Spleen (tissue), 7 donors: ENCODE measurements around the gene DEFB121.

ENCODE experiments used
- CTCF ChIP-seq, 11 experiments: fragments of 200-600 bp in 7 of 11; fragments of 450-650 bp in 4 of 11; sonication (generic) in 4 of 11; IDR thresholded peaks in 8 of 11; conservative IDR thresholded peaks in 3 of 11; 1 replicate in 7 of 11; 2 replicates in 4 of 11; pipeline versions ENCODE4 v1.4.0 to v1.8.0; 2016 to 2021; ENCODE audit warnings: antibody characterized with exemption in 11 of 11, inconsistent platforms in 4 of 11, mild to moderate bottlenecking in 1 of 11
- POLR2A ChIP-seq, 3 donors: fragments of 450-650 bp; IDR thresholded peaks; one replicate each; pipeline ENCODE4 v1.5.1; 2017; ENCODE audit warnings: antibody characterized with exemption in 3 of 3, mild to moderate bottlenecking in 1 of 3
- POLR2AphosphoS5 ChIP-seq, 3 donors: sonication (generic); formaldehyde crosslinking; IDR thresholded peaks; one replicate each; pipeline ENCODE4 v1.5.1; 2017; ENCODE audit warnings: antibody characterized with exemption in 3 of 3
- donor health status: DM: no; HTN: no; CAD: no; lungs with moderate emphysema.
- donor health status: DM: no; HTN: no; CAD: no.
- donor health status: DM: no; HTN: no; CAD: no.

- TF ChIP-seq CTCF (IDR thresholded peaks at IDR 0.05 in 8 of 11, conservative IDR thresholded peaks at IDR 0.05 in 3 of 11) (no peak), POLR2AphosphoS5 (IDR thresholded peaks at IDR 0.05) (no peak), POLR2A (IDR thresholded peaks at IDR 0.05) (no peak)
Measured at GRCh38 chr20:31355981-31356380, 50.0 kb downstream of the DEFB121 start.
